Astrocyte (in vitro differentiated cells and primary cell): Measurements from ENCODE around the gene CNEP1R1. TPM values are rescaled to one million over a fixed set of nuclear protein-coding genes. Genes with fewer than 3 reads are reported as not detected.

Experiments
- DNase-seq: peaks from one replicate; pipeline ENCODE4 v3.0.0-alpha.2; 2010; ENCODE audit warnings: low read depth
- FAIRE-seq: peaks from 2 replicates; lab custom pipeline; 2011; peaks lifted over from hg19 to GRCh38; lab: Jason Lieb, UNC
- H2AFZ ChIP-seq: 2 replicates; pipeline ENCODE4 v1.6.0; 2012; ENCODE audit warnings: low read depth, low read length, inconsistent platforms
- H3K27ac ChIP-seq: 2 replicates; pipeline ENCODE4 v1.5.1; 2011; ENCODE audit warnings: low read depth, low read length, inconsistent platforms
- H3K27me3 ChIP-seq: 2 replicates; pipeline ENCODE4 v1.6.0; 2011; ENCODE audit warnings: low read length, inconsistent platforms; ENCODE audit not compliant: insufficient read depth
- H3K36me3 ChIP-seq: 2 replicates; pipeline ENCODE4 v1.5.1; 2011; ENCODE audit warnings: low read length, inconsistent platforms; ENCODE audit not compliant: insufficient read depth
- H3K4me1 ChIP-seq: 2 replicates; pipeline ENCODE4 v1.5.1; 2011; ENCODE audit warnings: low read length, inconsistent platforms; ENCODE audit not compliant: insufficient read depth
- H3K4me2 ChIP-seq: 2 replicates; pipeline ENCODE4 v1.6.0; 2012; ENCODE audit warnings: low read length, inconsistent platforms
- H3K4me3 ChIP-seq: 2 replicates; pipeline ENCODE4 v1.5.1; 2011; ENCODE audit warnings: low read depth, mild to moderate bottlenecking, low read length, inconsistent platforms; ENCODE audit not compliant: insufficient read depth
- H3K79me2 ChIP-seq: 2 replicates; pipeline ENCODE4 v1.6.0; 2012; ENCODE audit warnings: mild to moderate bottlenecking, low read length, inconsistent platforms; ENCODE audit not compliant: insufficient read depth
- H3K9ac ChIP-seq: 2 replicates; pipeline ENCODE4 v1.6.0; 2012; ENCODE audit warnings: mild to moderate bottlenecking, low read length, inconsistent platforms
- H3K9me3 ChIP-seq: 2 replicates; pipeline ENCODE4 v1.5.1; 2012; ENCODE audit warnings: low read depth, mild to moderate bottlenecking, low read length, inconsistent platforms; ENCODE audit not compliant: insufficient read depth
- H4K20me1 ChIP-seq: 2 replicates; pipeline ENCODE4 v1.6.0; 2012; ENCODE audit warnings: low read length, inconsistent platforms; ENCODE audit not compliant: insufficient read depth
- H3K27ac Mint-ChIP-seq: one replicate; pipeline ENCODE4 v1.8.0; 2021; ENCODE audit warnings: mild to moderate bottlenecking, mixed read lengths; ENCODE audit not compliant: unreplicated experiment
- H3K27me3 Mint-ChIP-seq: one replicate; pipeline ENCODE4 v1.8.0; 2021; ENCODE audit warnings: low read depth, mixed read lengths; ENCODE audit not compliant: unreplicated experiment
- H3K36me3 Mint-ChIP-seq: one replicate; pipeline ENCODE4 v1.8.0; 2021; ENCODE audit warnings: low read depth, mixed read lengths; ENCODE audit not compliant: unreplicated experiment
- H3K4me1 Mint-ChIP-seq: one replicate; pipeline ENCODE4 v1.8.0; 2021; ENCODE audit warnings: low read depth, mixed read lengths; ENCODE audit not compliant: unreplicated experiment
- H3K4me3 Mint-ChIP-seq: one replicate; pipeline ENCODE4 v1.8.0; 2021; ENCODE audit warnings: mild to moderate bottlenecking, moderate library complexity, mixed read lengths; ENCODE audit not compliant: unreplicated experiment
- H3K9me3 Mint-ChIP-seq: one replicate; pipeline ENCODE4 v1.8.0; 2021; ENCODE audit warnings: mild to moderate bottlenecking, mixed read lengths; ENCODE audit not compliant: unreplicated experiment
- EZH2 ChIP-seq: IDR thresholded peaks from 2 replicates; pipeline ENCODE4 v1.6.1; 2012; ENCODE audit warnings: mild to moderate bottlenecking, low read length, inconsistent platforms; ENCODE audit not compliant: insufficient read depth
- total RNA-seq: library from RNA; stranded (reverse); gene quantifications from 2 replicates; pipeline ENCODE4 v1.2.1, GENCODE V29; 2021
- TF ChIP-seq, protein P1 (sequence below): IDR thresholded peaks from 2 replicates; pipeline ENCODE4 v1.5.1; 2011; ENCODE audit warnings: low read depth, mild to moderate bottlenecking, inconsistent platforms, low read length, moderate library complexity; ENCODE audit not compliant: insufficient read depth

CNEP1R1 gene
- total RNA-seq, 1 donor from 2014 or later, result 31.1 TPM

DNA sequence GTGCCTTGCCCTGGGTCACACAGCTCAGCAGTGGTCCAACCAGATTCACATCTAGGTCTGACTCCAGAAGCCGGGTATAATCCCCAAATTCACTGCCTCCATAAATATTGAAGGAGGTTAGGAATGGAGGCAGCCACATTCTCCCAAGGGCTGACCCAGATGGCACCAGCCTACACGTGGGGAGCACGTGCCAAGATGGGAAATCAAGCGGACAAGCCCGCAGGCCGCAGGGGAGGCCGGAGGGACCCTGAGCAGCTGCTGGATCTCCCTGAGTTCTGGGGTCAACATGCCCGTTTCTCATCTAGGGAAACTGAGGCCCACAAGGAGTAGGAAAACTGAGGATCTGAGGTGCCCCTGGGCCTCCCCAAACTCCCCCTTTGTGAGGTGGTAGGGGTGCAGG lies 32.2 kb upstream of the CNEP1R1 start:
- peaks cover 29% of the 10 kb centered on the region for H3K27me3 Mint-ChIP-seq
- no peak overlapping the region for H3K27ac Mint-ChIP-seq
- Histone ChIP-seq H3K27ac (no peak overlapping the region), H4K20me1 (no peaks in the 10 kb centered on the region), H3K79me2 (no peaks in the 10 kb centered on the region), H2AFZ (no peak overlapping the region), H3K4me1 (no peaks in the 10 kb centered on the region), H3K4me3 (no peak overlapping the region), H3K9ac (no peak overlapping the region), H3K27me3 (peaks cover 8% of the 10 kb centered on the region), H3K4me2 (no peak overlapping the region), H3K36me3 (no peaks in the 10 kb centered on the region), H3K9me3 (no peaks in the 10 kb centered on the region)
- FAIRE-seq, result no peak
- no peak overlapping the region for H3K4me3 Mint-ChIP-seq
- TF ChIP-seq, protein P1, sequence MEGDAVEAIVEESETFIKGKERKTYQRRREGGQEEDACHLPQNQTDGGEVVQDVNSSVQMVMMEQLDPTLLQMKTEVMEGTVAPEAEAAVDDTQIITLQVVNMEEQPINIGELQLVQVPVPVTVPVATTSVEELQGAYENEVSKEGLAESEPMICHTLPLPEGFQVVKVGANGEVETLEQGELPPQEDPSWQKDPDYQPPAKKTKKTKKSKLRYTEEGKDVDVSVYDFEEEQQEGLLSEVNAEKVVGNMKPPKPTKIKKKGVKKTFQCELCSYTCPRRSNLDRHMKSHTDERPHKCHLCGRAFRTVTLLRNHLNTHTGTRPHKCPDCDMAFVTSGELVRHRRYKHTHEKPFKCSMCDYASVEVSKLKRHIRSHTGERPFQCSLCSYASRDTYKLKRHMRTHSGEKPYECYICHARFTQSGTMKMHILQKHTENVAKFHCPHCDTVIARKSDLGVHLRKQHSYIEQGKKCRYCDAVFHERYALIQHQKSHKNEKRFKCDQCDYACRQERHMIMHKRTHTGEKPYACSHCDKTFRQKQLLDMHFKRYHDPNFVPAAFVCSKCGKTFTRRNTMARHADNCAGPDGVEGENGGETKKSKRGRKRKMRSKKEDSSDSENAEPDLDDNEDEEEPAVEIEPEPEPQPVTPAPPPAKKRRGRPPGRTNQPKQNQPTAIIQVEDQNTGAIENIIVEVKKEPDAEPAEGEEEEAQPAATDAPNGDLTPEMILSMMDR, result no peak
- TF ChIP-seq EZH2, result no peak
- H3K4me1 Mint-ChIP-seq, result peaks cover 8% of the 10 kb centered on the region
- H3K36me3 Mint-ChIP-seq, result no peaks in the 10 kb centered on the region
- no peaks in the 10 kb centered on the region for H3K9me3 Mint-ChIP-seq
- DNase-seq, result no peak

DNA sequence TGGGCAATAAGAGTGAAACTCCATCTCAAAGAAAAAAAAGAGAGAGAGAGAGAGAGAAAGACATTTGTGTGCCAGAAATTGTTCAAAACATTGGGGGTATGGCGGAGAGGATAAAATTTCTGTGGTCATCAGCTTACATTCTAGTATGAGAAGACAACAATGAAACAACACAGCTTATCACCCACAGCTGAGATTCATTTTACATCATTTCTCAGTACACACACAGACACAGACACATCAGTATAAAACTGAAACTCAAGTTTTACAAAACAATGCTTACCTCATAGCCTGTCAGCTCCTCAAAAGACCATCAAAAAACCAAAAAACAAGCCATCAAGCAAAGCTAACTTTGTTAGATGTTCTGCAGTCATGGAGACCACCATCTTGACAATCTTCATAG lies 31.4 kb upstream of the CNEP1R1 start:
- Mint-ChIP-seq H3K9me3 (no peaks in the 10 kb centered on the region), H3K27me3 (peaks cover 29% of the 10 kb centered on the region), H3K36me3 (no peaks in the 10 kb centered on the region), H3K4me3 (no peak overlapping the region), H3K4me1 (peaks cover 5% of the 10 kb centered on the region), H3K27ac (no peak overlapping the region)
- TF ChIP-seq, protein P1, result no peak
- no peak for TF ChIP-seq EZH2
- H3K79me2 ChIP-seq, result no peaks in the 10 kb centered on the region
- H3K4me3 ChIP-seq, result no peak overlapping the region
- H3K27me3 ChIP-seq, result peaks cover 8% of the 10 kb centered on the region
- no peak overlapping the region for H3K9ac ChIP-seq
- H2AFZ ChIP-seq, result no peak overlapping the region
- H3K4me2 ChIP-seq, result no peak overlapping the region
- no peaks in the 10 kb centered on the region for H3K9me3 ChIP-seq
- no peak overlapping the region for H3K27ac ChIP-seq
- H3K36me3 ChIP-seq, result no peaks in the 10 kb centered on the region
- H4K20me1 ChIP-seq, result no peaks in the 10 kb centered on the region
- H3K4me1 ChIP-seq, result no peaks in the 10 kb centered on the region
- no peak for FAIRE-seq
- no peak for DNase-seq

DNA sequence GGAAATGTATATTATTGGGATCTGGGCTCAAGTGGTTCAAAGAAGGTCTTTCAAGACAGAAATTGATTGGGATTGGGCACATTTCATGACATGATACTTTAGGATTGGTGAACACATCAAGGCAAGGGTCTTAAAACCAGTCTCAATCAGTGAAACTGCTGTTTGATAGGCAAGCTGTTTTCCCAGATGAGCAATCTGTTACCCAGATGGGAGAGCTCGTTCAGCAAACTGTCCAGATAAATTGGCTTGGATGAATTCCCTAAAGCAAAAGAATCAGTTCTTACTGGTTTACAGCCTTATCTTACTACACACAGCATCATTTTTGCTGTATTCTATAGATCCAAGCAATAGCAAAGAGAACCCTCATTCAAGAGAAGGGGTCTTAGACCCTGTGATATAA lies 31.0 kb upstream of the CNEP1R1 start:
- DNase-seq, result no peak
- Histone ChIP-seq H3K4me2 (no peak overlapping the region), H3K9ac (no peak overlapping the region), H3K27ac (no peak overlapping the region), H2AFZ (no peak overlapping the region), H3K79me2 (no peaks in the 10 kb centered on the region), H4K20me1 (no peaks in the 10 kb centered on the region), H3K27me3 (peaks cover 8% of the 10 kb centered on the region), H3K4me1 (no peaks in the 10 kb centered on the region), H3K36me3 (no peaks in the 10 kb centered on the region), H3K4me3 (no peak overlapping the region), H3K9me3 (no peaks in the 10 kb centered on the region)
- Mint-ChIP-seq H3K4me1 (peaks cover 2% of the 10 kb centered on the region), H3K36me3 (no peaks in the 10 kb centered on the region), H3K27me3 (peaks cover 29% of the 10 kb centered on the region), H3K9me3 (no peaks in the 10 kb centered on the region), H3K4me3 (no peak overlapping the region), H3K27ac (no peak overlapping the region)
- FAIRE-seq, result no peak
- TF ChIP-seq, protein P1, result no peak
- no peak for TF ChIP-seq EZH2
